Measurements from ENCODE around the gene TRABD.
"Not testable (repeated sequence)": the region's sequence is repeated elsewhere in the genome, so short reads cannot be mapped to it uniquely, and the experiment has no call there.

TRABD gene

GRCh38 chr22:50204571-50204970, 18.9 kb downstream of the TRABD start:
- no peak for DNase-seq (ENCODE audit: low spot score)

DNA sequence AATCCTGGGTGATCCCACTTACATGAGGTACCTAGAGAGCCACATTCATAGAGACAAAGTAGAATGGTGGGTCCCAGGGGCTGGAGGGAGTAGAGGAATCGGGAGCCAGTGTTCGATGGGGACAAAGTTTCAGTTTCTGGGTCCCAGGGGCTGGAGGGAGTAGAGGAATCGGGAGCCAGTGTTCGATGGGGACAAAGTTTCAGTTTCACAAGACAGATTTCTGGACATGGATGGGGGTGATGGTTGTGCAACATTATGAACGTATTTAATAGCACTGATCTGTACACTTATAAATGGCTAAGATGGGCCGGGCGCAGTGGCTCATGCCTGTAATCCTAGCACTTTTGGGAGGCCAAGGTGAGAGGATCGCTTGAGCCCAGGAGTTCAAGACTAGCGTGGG, 19.3 kb downstream of the TRABD start:
- not testable (repeated sequence) for DNase-seq (ENCODE audit: low spot score)

DNA sequence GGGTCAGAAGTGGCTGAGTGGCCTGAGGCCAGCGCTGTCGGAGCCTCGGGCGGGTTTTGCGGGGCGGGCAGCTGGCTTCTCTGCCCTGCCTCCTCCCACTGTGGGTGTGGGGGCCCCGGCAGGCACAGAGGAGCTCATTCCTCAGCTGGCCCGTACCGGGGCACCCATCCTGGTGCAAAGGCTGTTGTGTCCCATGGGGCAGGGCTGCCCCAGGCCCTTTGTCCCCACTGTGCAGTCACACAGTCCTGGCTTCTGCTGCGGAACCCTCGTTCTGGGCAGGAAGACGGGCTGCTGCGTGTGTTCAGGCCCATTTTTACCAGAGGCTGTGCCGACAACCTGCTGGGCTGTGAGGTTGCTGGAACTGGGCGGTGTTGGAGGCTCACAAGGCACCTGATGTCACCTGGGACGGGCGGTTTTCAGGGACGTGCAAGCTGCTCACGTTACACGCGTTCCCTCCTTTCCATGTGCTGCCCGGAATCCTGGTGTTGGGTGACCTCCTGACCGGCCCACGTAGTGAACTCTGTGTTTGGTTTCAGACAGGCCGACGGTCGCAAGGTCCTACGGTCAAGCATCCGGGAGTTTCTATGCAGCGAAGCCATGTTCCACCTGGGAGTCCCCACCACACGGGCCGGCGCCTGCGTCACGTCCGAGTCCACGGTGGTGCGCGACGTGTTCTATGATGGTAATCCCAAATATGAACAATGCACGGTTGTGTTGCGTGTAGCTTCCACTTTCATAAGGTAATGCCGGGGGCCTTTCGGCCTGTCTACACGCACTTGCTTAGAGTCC, 20.3 kb downstream of the TRABD start:
- no peak for DNase-seq (ENCODE audit: low spot score)

DNA sequence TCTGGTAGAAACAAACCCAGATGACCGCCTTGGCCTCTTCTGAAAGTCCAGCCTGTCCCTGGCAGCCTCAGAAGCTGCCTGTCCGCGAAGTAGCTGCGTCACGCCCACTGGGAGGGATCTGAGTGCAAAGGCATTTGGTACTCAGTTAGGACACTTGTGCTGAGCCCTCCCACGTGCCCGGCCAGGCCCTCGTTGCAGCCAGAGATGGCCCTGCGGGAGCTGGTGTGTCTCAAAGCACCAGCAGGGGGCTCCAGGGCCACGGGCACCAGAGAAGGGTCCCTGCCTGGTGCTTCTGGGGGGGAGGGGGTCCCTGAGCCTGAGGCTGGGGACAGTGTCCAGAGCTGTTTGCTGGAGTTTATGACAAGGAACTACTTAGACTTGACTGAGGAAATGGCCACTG, 20.9 kb downstream of the TRABD start:
- no peak for DNase-seq (ENCODE audit: low spot score)

DNA sequence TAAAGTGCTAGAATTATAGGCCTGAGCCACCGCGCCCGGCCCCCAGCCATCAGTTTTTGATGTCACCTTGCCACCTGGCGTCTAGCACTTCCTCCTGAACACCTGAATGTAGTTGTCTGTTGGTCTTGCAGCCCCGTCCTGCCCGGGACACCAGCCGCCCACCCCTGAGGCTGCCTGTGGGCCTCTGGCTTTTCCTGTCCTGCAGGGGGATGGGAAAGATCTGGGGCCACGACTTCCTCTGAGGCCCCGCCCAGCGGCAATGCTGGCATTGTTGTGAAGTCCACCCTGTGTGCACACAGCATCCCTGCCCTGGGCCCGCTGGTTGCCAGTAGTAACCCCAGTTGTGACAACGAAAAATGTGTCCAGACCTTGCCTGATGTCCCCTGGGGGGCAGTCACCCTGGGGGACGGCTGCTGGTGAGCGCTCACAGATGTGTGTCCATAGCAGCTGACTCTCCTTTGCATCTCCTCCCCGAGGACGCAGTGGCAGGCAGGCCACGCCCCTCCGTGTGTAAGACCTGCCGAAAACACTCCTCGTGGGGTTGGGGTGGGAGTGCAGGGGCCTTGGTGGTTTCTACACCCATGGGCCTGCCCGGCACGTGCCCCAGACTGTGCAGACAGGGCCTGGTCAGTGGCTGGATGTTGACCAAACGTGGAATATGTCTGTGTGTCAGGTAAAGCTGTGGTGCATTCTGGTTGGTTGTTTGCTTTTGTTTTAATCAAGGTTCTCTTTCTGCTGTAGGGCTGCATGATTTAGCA, 21.8 kb downstream of the TRABD start:
- no peak for DNase-seq (ENCODE audit: low spot score)

GRCh38 chr22:50208430-50208938, 22.8 kb downstream of the TRABD start:
- no peak for DNase-seq (ENCODE audit: low spot score)

DNA sequence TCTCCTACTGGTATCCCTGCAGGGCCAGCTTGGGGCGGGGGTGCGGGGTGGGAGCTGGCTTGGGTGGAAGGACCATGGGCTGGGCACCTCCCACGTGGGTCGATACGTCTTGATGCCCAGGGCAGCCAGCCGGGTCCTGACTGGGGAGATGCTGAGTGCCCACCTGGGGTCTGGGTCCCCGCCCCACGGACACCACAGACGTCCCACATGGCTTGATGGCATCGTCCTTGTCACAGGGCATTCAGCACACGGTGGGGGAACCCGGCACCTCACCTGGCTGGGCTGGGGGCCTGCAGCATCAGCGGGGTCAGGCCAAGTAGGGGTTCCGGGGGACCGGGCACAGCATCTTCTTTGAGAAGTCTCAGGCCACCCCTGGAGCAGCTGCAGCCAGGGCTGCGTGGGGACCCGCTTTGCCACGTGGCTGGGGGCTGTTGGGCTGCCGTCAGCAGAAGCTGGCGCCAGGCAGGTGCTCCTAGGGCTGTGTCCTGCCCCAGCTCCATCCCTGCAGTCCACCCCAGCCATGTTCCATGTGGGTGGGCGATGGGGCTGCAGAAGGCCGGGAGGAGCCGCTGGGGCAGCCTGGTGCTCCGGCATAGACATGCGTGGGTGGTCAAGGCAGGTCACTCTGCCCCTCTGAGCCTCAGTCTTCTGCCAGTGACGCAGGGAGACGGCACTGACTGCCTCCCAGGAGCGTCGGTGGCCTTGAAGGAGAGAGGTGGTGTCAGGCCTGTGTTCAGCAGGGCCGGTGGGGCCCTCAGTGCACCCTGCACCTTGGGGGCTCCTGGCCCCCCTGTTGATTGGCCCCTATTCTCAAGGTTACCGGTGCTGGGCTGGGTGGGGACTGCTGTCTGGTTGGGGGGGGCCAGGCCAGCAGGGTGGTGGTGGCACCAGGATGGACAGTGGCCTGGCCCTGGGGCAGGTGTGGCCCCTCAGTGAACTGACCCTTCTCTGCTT, 23.5 kb downstream of the TRABD start:
- no peak for DNase-seq (ENCODE audit: low spot score)

DNA sequence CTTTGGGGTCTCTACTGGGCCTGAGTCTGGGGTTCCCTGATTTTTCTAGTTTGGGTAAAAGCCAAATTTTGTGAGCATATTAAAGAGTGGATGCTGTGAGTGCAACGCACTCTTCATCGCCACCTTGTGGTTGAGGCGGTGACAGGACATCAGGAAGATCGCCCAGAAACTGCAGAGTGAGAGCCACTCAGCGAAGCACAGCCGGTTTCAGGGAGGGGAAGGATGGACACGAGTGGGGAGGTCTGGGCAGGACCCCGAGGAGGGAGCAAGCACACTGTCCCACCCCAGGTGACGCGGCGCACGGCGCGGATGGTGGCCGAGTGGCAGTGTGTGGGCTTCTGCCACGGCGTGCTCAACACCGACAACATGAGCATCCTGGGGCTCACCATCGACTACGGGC, 24.2 kb downstream of the TRABD start:
- peak; percentile 54 for DNase-seq (ENCODE audit: low spot score)

DNA sequence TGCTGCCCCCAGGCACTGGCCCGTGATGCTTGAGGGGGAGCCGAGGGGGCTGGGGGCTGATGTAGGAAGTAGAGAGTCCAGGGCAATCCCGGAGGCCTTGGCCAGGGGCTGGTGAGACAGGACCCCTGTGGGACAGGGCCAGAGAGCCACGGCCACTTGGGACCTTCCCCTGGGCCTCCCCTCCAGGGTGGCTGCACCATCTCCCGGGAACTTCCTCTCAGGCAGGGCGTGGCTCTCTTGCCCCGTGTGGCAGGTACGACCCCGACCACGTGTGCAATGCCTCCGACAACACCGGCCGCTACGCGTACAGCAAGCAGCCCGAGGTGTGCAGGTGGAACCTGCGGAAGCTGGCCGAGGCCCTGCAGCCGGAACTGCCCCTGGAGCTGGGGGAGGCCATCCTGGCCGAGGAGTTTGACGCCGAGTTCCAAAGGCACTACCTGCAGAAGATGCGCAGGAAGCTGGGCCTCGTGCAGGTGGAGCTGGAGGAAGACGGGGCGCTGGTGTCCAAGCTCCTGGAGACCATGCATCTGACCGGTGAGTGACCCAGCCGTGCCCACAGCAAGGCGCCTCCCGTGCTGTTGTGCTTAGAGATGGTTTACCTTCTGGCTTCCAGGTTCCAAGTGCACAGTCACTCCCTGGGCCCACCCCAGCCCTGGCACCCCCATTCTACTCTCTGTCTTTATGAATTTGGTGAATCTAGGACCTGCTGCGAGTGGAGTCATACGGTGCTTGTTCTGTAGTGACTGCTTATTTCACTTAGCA, 24.8 kb downstream of the TRABD start:
- no peak for DNase-seq (ENCODE audit: low spot score)

- DNase-seq (ENCODE audit: low spot score), result no peak
Observed at GRCh38 chr22:50211147-50211546, 25.4 kb downstream of the TRABD start.

- no peak for DNase-seq (ENCODE audit: low spot score)
Observed at GRCh38 chr22:50213263-50213662, 27.6 kb downstream of the TRABD start.

DNA sequence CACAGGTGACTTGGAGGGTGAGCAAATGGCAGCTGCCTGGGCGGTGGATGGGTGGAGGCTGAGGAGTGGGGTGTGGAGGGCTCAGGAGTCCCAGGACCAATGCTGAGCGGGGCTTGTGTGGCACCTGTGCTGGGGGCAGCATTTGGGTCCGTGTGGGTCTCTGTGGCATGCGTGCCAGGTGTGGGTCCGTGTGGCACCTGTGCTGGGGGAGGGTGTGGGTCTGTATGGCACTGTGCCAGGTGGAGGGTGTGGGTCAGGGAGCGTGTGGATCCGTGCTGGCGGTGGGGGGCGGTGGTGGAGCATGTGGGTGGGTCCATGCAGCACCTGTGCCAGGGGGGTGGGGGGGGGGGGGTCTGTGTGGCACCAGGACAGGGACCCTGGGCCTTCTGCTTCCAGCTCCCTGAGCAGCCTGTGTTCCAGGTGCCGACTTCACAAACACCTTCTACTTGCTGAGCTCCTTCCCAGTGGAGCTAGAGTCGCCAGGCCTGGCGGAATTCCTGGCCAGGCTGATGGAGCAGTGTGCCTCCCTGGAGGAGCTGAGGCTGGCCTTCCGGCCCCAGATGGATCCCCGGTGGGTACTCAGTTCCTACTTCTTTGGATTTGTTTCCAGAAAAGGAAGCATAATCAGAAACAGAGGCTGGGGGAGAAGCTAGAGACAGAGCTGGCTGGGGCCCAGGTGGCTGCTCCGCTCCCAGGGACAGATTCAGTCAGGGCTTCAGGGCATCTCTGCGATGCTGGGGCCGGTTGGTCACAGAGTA, 29.8 kb downstream of the TRABD start:
- DNase-seq (ENCODE audit: low spot score), result no peak

- no peak for DNase-seq (ENCODE audit: low spot score)
Observed at GRCh38 chr22:50216055-50216683, 30.5 kb downstream of the TRABD start.

DNA sequence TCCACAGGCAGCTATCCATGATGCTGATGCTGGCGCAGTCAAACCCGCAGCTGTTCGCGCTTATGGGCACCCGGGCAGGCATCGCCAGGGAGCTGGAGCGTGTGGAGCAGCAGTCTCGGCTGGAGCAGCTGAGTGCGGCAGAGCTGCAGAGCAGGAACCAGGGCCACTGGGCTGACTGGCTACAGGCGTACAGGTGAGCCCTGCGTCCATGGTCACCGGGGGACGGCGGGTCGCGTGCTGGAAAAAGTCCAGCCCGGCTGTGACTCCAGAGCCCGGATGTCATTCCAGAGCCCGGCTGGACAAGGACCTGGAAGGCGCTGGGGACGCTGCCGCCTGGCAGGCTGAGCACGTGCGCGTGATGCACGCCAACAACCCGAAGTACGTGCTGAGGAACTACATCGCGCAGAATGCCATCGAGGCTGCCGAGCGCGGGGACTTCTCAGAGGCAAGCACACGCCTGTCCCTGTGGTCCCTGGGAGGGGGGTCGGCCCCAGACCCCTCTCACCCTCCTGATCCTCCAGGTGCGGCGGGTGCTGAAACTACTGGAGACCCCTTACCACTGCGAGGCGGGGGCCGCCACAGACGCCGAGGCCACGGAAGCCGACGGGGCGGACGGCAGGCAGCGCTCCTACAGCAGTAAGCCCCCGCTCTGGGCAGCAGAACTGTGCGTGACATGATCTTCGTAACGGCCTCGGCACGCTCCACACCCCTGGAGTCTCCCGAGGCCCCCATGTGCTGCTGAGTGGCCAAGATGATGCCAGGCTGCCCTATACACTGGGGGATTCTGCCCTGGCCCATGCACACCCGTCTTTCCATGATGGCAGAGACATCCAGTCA, 31.2 kb downstream of the TRABD start:
- no peak for DNase-seq (ENCODE audit: low spot score)

- DNase-seq (ENCODE audit: low spot score), result no peak
Observed at GRCh38 chr22:50217543-50218152, 31.9 kb downstream of the TRABD start.

- no peak for DNase-seq (ENCODE audit: low spot score)
Observed at GRCh38 chr22:50218153-50218995, 32.7 kb downstream of the TRABD start.

DNA sequence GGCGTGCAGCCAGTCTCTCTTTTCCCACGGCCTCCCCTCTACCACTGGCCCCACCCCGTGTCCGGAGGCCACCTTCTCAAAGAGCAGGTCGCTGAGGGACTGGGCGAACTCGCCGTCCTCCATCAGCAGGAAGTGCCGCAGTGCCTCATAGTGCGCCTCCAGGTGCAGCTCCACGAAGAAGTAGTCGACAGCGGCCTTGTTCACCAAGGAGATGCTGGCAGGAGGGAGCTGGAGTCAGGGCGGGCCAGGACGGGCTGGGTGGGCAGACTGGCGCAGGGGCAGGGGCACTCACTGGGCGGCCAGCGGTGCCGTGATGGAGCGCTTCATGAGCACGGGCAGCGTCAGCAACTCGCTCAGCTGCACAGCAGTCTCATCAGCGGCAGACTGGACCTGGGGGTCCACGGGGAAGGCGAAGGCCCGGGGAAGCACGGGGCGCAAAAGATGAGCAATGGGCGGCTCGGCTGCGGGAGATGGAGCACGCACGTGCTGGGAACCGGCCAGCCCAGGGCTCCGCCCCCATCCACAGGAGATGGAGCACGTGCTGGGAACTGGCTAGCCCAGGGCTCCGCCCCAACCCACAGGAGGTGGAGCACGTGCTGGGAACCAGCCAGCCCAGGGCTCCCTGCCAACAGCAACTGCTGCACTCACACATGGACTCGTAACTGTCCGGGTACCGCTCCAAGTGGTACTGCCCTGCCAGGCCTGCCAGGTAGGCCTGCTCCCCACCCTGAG, 33.4 kb downstream of the TRABD start:
- no peak for DNase-seq (ENCODE audit: low spot score)

Measured in putamen (tissue), 1 donor.